K562 (cell line): ENCODE data around the gene CRACR2B.

Source experiments
- CTBP1 ChIP-seq: fragments of 450-650 bp; IDR thresholded peaks from 2 replicates; pipeline ENCODE4 v1.6.1; 2016; ENCODE audit warnings: borderline replicate concordance
- EHMT2 ChIP-seq: fragments of 450-650 bp; IDR thresholded peaks from 2 replicates; pipeline ENCODE4 v1.6.1; 2018; ENCODE audit warnings: antibody characterized with exemption
- EP300 ChIP-seq: IDR thresholded peaks from 2 replicates; pipeline ENCODE4 v1.6.1; 2012; ENCODE audit warnings: low read length, improper control_type of control experiment
- GTF2F1 ChIP-seq: IDR thresholded peaks from 2 replicates; pipeline ENCODE4 v1.6.1; 2011; ENCODE audit warnings: low read depth, low read length, improper control_type of control experiment
- NUFIP1 ChIP-seq: fragments of 450-650 bp; IDR thresholded peaks from 2 replicates; pipeline ENCODE4 v1.6.1; 2018; ENCODE audit not compliant: partially characterized antibody
- PHF8 ChIP-seq: fragments of 200-600 bp; sonication (generic); IDR thresholded peaks from 2 replicates; pipeline ENCODE4 v1.6.1; 2012; ENCODE audit warnings: mixed run types, mild to moderate bottlenecking, inconsistent platforms, low read length, moderate library complexity, borderline replicate concordance
- POLR2A ChIP-seq: fragments of 450-650 bp; conservative IDR thresholded peaks from 2 replicates; pipeline ENCODE4 v1.6.1; 2016
- RCOR1 ChIP-seq, 2 experiments: IDR thresholded peaks; 2 replicates each; pipeline ENCODE4 v1.6.1; 2012; ENCODE audit warnings: low read depth in 2 of 2, low read length in 2 of 2, borderline replicate concordance in 1 of 2, improper control_type of control experiment in 1 of 2
- TF ChIP-seq, protein P1 (sequence below), 3 experiments: IDR thresholded peaks in 2 of 3; conservative IDR thresholded peaks in 1 of 3; 2 replicates each; pipeline ENCODE4 v1.5.1; 2011 to 2012; ENCODE audit warnings: low read length in 3 of 3, mild to moderate bottlenecking in 3 of 3, control low read depth in 2 of 3, improper control_type of control experiment in 1 of 3, inconsistent platforms in 1 of 3, low read depth in 1 of 3, mixed read lengths in 1 of 3, moderate library complexity in 1 of 3; ENCODE audit not compliant: insufficient read depth in 2 of 3
- TF ChIP-seq, protein P2 (sequence below): sonication (generic); formaldehyde crosslinking; IDR thresholded peaks from 2 replicates; pipeline ENCODE4 v1.8.1; 2023; ENCODE audit warnings: mild to moderate bottlenecking, missing genetic modification reagents, moderate library complexity
- TF ChIP-seq, protein P3 (sequence below): sonication (generic); formaldehyde crosslinking; IDR thresholded peaks from 2 replicates; pipeline ENCODE4 v1.9.0; 2022; ENCODE audit warnings: mild to moderate bottlenecking, missing genetic modification reagents
- TF ChIP-seq, protein P4 (sequence below): fragments of 150-350 bp; IDR thresholded peaks from 2 replicates; pipeline ENCODE4 v1.6.1; 2014; ENCODE audit warnings: low read depth, mild to moderate bottlenecking, low read length, borderline replicate concordance

DNA sequence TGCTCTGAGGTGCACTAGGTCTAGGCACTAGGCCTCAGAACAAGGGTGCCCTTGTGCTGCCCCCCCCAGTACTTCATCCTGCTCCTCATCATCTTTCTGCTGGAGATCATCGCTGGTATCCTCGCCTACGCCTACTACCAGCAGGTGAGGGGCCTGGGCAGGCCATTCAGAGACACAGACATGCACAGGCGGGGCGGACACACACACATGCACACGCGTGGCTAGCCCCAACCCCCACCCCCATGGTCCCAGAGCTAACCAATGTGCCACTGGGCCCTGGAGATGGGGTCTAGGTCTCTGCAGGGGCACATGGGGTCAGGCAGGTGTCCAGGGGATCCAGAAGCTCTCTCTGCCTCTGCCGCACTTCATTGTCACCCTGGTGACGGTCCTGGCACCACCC lies 9.0 kb downstream of the CRACR2B start:
- TF ChIP-seq, protein P1, sequence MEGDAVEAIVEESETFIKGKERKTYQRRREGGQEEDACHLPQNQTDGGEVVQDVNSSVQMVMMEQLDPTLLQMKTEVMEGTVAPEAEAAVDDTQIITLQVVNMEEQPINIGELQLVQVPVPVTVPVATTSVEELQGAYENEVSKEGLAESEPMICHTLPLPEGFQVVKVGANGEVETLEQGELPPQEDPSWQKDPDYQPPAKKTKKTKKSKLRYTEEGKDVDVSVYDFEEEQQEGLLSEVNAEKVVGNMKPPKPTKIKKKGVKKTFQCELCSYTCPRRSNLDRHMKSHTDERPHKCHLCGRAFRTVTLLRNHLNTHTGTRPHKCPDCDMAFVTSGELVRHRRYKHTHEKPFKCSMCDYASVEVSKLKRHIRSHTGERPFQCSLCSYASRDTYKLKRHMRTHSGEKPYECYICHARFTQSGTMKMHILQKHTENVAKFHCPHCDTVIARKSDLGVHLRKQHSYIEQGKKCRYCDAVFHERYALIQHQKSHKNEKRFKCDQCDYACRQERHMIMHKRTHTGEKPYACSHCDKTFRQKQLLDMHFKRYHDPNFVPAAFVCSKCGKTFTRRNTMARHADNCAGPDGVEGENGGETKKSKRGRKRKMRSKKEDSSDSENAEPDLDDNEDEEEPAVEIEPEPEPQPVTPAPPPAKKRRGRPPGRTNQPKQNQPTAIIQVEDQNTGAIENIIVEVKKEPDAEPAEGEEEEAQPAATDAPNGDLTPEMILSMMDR (IDR thresholded peaks at IDR 0.05 in 2 of 3, conservative IDR thresholded peaks at IDR 0.05 in 1 of 3; ENCODE audit: insufficient read depth in 2 of 3, low read depth in 1 of 3, low read length in 3 of 3), result no peak
- TF ChIP-seq, protein P2, sequence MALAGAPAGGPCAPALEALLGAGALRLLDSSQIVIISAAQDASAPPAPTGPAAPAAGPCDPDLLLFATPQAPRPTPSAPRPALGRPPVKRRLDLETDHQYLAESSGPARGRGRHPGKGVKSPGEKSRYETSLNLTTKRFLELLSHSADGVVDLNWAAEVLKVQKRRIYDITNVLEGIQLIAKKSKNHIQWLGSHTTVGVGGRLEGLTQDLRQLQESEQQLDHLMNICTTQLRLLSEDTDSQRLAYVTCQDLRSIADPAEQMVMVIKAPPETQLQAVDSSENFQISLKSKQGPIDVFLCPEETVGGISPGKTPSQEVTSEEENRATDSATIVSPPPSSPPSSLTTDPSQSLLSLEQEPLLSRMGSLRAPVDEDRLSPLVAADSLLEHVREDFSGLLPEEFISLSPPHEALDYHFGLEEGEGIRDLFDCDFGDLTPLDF (CRISPR knock-in tag), result no peak
- TF ChIP-seq GTF2F1 (no peak), EP300 (no peak), NUFIP1 (no peak), RCOR1 (IDR thresholded peaks at IDR 0.05; ENCODE audit: borderline replicate concordance in 1 of 2, low read depth in 2 of 2, low read length in 2 of 2) (no peak), PHF8 (no peak), CTBP1 (no peak), POLR2A (no peak), EHMT2 (no peak)
- TF ChIP-seq, protein P3, sequence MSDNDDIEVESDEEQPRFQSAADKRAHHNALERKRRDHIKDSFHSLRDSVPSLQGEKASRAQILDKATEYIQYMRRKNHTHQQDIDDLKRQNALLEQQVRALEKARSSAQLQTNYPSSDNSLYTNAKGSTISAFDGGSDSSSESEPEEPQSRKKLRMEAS (CRISPR knock-in tag), result no peak
- TF ChIP-seq, protein P4, sequence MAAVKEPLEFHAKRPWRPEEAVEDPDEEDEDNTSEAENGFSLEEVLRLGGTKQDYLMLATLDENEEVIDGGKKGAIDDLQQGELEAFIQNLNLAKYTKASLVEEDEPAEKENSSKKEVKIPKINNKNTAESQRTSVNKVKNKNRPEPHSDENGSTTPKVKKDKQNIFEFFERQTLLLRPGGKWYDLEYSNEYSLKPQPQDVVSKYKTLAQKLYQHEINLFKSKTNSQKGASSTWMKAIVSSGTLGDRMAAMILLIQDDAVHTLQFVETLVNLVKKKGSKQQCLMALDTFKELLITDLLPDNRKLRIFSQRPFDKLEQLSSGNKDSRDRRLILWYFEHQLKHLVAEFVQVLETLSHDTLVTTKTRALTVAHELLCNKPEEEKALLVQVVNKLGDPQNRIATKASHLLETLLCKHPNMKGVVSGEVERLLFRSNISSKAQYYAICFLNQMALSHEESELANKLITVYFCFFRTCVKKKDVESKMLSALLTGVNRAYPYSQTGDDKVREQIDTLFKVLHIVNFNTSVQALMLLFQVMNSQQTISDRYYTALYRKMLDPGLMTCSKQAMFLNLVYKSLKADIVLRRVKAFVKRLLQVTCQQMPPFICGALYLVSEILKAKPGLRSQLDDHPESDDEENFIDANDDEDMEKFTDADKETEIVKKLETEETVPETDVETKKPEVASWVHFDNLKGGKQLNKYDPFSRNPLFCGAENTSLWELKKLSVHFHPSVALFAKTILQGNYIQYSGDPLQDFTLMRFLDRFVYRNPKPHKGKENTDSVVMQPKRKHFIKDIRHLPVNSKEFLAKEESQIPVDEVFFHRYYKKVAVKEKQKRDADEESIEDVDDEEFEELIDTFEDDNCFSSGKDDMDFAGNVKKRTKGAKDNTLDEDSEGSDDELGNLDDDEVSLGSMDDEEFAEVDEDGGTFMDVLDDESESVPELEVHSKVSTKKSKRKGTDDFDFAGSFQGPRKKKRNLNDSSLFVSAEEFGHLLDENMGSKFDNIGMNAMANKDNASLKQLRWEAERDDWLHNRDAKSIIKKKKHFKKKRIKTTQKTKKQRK, result no peak
